GM12878 (cell line): ENCODE measurements around the gene EMX1. TPM values are rescaled to one million over a fixed set of nuclear protein-coding genes. Genes with fewer than 3 reads are reported as not detected.

Experiments
- ATAC-seq: fragments of 200-7000 bp; cut with Tn5 transposase; 3 replicates; pipeline ENCODE4 v1.9.1; 2020; ENCODE audit warnings: mild to moderate bottlenecking, moderate library complexity
- BruUV-seq: library from RNA; stranded (reverse); fragments of 400-500 nt; replicated peaks from 2 replicates; lab custom pipeline; 2021; lab: Mats Ljungman, UMichigan
- CTCF ChIA-PET: fragments of 300-600 bp; sonication (Branson Sonifier 250); formaldehyde crosslinking; extraction: SDS; loops from one replicate; lab custom pipeline; 2021; ENCODE audit warnings: inconsistent platforms; lab: Yijun Ruan, JAX
- POLR2A ChIA-PET: fragments of 350-600 bp; formaldehyde crosslinking; extraction: SDS; loops from one replicate; lab custom pipeline; 2021; ENCODE audit warnings: inconsistent platforms; lab: Charles Lee
- RAD21 ChIA-PET: fragments of 300-600 bp; sonication (Branson Sonifier 250); formaldehyde crosslinking; loops from one replicate; lab custom pipeline; 2023; ENCODE audit warnings: antibody characterized with exemption; ENCODE audit not compliant: unreplicated experiment; lab: Charles Lee
- SMC1A ChIA-PET: fragments of 300-600 bp; sonication (Branson Sonifier 250); formaldehyde crosslinking; loops from one replicate; lab custom pipeline; 2023; ENCODE audit not compliant: unreplicated experiment, uncharacterized antibody; lab: Charles Lee
- DNase-seq: peaks from one replicate; pipeline ENCODE4 v3.0.0-alpha.2; 2011; ENCODE audit warnings: low read depth, low spot score
- FAIRE-seq: peaks from 3 replicates; lab custom pipeline; 2011; peaks lifted over from hg19 to GRCh38; lab: Jason Lieb, UNC
- H2AFZ ChIP-seq: 2 replicates; pipeline ENCODE4 v1.6.0; 2011; ENCODE audit warnings: low read depth, low read length, control low read depth; ENCODE audit not compliant: control insufficient read depth
- H3K27ac ChIP-seq: 2 replicates; pipeline ENCODE4 v1.5.1; 2011; ENCODE audit warnings: control low read depth; ENCODE audit not compliant: control insufficient read depth, insufficient read depth
- H3K27me3 ChIP-seq, 2 experiments: replicated peaks in 1 of 2; 2 replicates each; pipeline versions ENCODE4 v1.6.0 to v1.6.1; 2011; ENCODE audit warnings: low read length in 1 of 2; ENCODE audit not compliant: control insufficient read depth in 2 of 2, insufficient read depth in 2 of 2
- H3K36me3 ChIP-seq, 2 experiments: 2 replicates each; pipeline ENCODE4 v1.5.1; 2011; ENCODE audit warnings: low read length in 1 of 2; ENCODE audit not compliant: control insufficient read depth in 2 of 2, insufficient read depth in 2 of 2
- H3K4me1 ChIP-seq: 2 replicates; pipeline ENCODE4 v1.6.1; 2011; ENCODE audit warnings: mild to moderate bottlenecking, low read length, moderate library complexity, mixed read lengths; ENCODE audit not compliant: control insufficient read depth, insufficient read depth
- H3K4me2 ChIP-seq: 2 replicates; pipeline ENCODE4 v1.6.0; 2011; ENCODE audit warnings: control low read depth; ENCODE audit not compliant: control insufficient read depth, insufficient read depth
- H3K4me3 ChIP-seq: fragments of 200-600 bp; sonication (generic); 2 replicates; pipeline ENCODE4 v1.5.1; 2016
- H3K79me2 ChIP-seq: 2 replicates; pipeline ENCODE4 v1.6.0; 2011; ENCODE audit warnings: low read length; ENCODE audit not compliant: control insufficient read depth, insufficient read depth
- H3K9ac ChIP-seq: 2 replicates; pipeline ENCODE4 v1.8.0; 2011; ENCODE audit warnings: low read length, control low read depth, mixed read lengths; ENCODE audit not compliant: control insufficient read depth, insufficient read depth
- H3K9me3 ChIP-seq: replicated peaks from 3 replicates; pipeline ENCODE4 v1.5.1; 2011; ENCODE audit warnings: mild to moderate bottlenecking, low read length; ENCODE audit not compliant: control insufficient read depth, insufficient read depth
- H4K20me1 ChIP-seq: 2 replicates; pipeline ENCODE4 v1.6.0; 2011; ENCODE audit not compliant: control insufficient read depth, insufficient read depth
- BCL11A ChIP-seq: IDR thresholded peaks from 2 replicates; pipeline ENCODE4 v1.6.1; 2011; ENCODE audit warnings: low read depth, low read length
- CEBPB ChIP-seq, 2 experiments: fragments of 150-350 bp in 1 of 2; IDR thresholded peaks; 2 replicates each; pipeline ENCODE4 v1.6.1; 2012 to 2014; ENCODE audit warnings: low read depth in 2 of 2, low read length in 2 of 2, borderline replicate concordance in 1 of 2, inconsistent platforms in 1 of 2
- CHD2 ChIP-seq: IDR thresholded peaks from 2 replicates; pipeline ENCODE4 v1.6.1; 2011; ENCODE audit warnings: low read depth, low read length, improper control_type of control experiment, borderline replicate concordance
- ESRRA ChIP-seq: IDR thresholded peaks from 2 replicates; pipeline ENCODE4 v1.6.1; 2012; ENCODE audit warnings: mild to moderate bottlenecking, low read length, improper control_type of control experiment
- FOS ChIP-seq: IDR thresholded peaks from 3 replicates; pipeline ENCODE4 v1.6.1; 2011; ENCODE audit warnings: borderline replicate concordance; ENCODE audit not compliant: insufficient read length; ENCODE audit errors: extremely low read depth
- HSF1 ChIP-seq: fragments of 150-350 bp; IDR thresholded peaks from 2 replicates; pipeline ENCODE4 v1.6.1; 2014; ENCODE audit warnings: mild to moderate bottlenecking, low read depth, low read length
- JUNB ChIP-seq: IDR thresholded peaks from 2 replicates; pipeline ENCODE4 v1.6.1; 2016; ENCODE audit warnings: antibody characterized with exemption, mild to moderate bottlenecking
- KDM1A ChIP-seq: fragments of 200-600 bp; sonication (generic); IDR thresholded peaks from 2 replicates; pipeline ENCODE4 v1.6.1; 2016; ENCODE audit warnings: borderline replicate concordance
- MXI1 ChIP-seq: fragments of 150-350 bp; IDR thresholded peaks from 2 replicates; pipeline ENCODE4 v1.6.1; 2011; ENCODE audit warnings: low read depth, mild to moderate bottlenecking, inconsistent platforms, low read length, improper control_type of control experiment
- NR2F1 ChIP-seq: fragments of 450-650 bp; conservative IDR thresholded peaks from 2 replicates; pipeline ENCODE4 v1.6.1; 2017; ENCODE audit warnings: mild to moderate bottlenecking
- PAX8 ChIP-seq: fragments of 450-650 bp; IDR thresholded peaks from 2 replicates; pipeline ENCODE4 v1.6.1; 2017; ENCODE audit warnings: mild to moderate bottlenecking, moderate library complexity
- RB1 ChIP-seq: fragments of 450-650 bp; formaldehyde crosslinking; IDR thresholded peaks from 2 replicates; pipeline ENCODE4 v1.6.1; 2017; ENCODE audit warnings: mild to moderate bottlenecking, borderline replicate concordance
- RFX5 ChIP-seq: IDR thresholded peaks from 2 replicates; pipeline ENCODE4 v1.6.1; 2011; ENCODE audit warnings: low read depth, low read length, improper control_type of control experiment
- SRF ChIP-seq, 2 experiments: IDR thresholded peaks; 2 replicates each; pipeline ENCODE4 v1.6.1; 2011; ENCODE audit warnings: low read depth in 2 of 2, low read length in 2 of 2, mild to moderate bottlenecking in 1 of 2, moderate library complexity in 1 of 2
- TAF1 ChIP-seq: IDR thresholded peaks from 2 replicates; pipeline ENCODE4 v1.6.1; 2011; ENCODE audit warnings: mild to moderate bottlenecking, low read depth, low read length, borderline replicate concordance
- TARDBP ChIP-seq: IDR thresholded peaks from 2 replicates; pipeline ENCODE4 v1.6.1; 2016; ENCODE audit warnings: borderline replicate concordance
- WRNIP1 ChIP-seq: IDR thresholded peaks from 2 replicates; pipeline ENCODE4 v1.6.1; 2011; ENCODE audit warnings: low read depth, low read length, improper control_type of control experiment, borderline replicate concordance
- WGBS: methylation state at CpG from one replicate; pipeline ENCODE4 v1.1.6; 2016; ENCODE audit warnings: low lambda C conversion rate; ENCODE audit not compliant: insufficient replicate concordance, insufficient coverage; ENCODE audit errors: missing lambda C conversion rate; 5-methylcytosine and 5-hydroxymethylcytosine counted together
- in situ Hi-C: fragments of 300-500 bp; cut with MboI; formaldehyde crosslinking; loops from 9 replicates; pipeline ENCODE4 v1.14.3; 2018; ENCODE audit warnings: mixed read lengths
- intact Hi-C: fragments of 100-400 bp; cut with micrococcal nuclease; formaldehyde crosslinking; loops from one replicate; pipeline ENCODE4 v1.14.2; 2022; ENCODE audit not compliant: unreplicated experiment
- polyA plus RNA-seq, 11 experiments: library from polyadenylated mRNA; depleted of rRNA in 4 of 11; unstranded in 6 of 11; stranded (reverse) in 5 of 11; fragments of >200 nt; fragmentation: Nextera tagmentation in 4 of 11; fragmentation: Illumina TruSeq in 1 of 11; extraction: Ambion mirVana in 4 of 11; extraction: Trizol in 1 of 11; gene quantifications; 1 replicate in 1 of 11; 2 replicates in 10 of 11; pipeline versions ENCODE4 v1.2.1 to v1.2.3, GENCODE V29; 2011 to 2016; ENCODE audit warnings: inconsistent platforms in 2 of 11, missing spikeins in 2 of 11, low read depth in 1 of 11
- total RNA-seq, 4 experiments: library from RNA; depleted of rRNA in 3 of 4; stranded (reverse); fragments of >200 nt in 3 of 4; fragmentation: Illumina TruSeq in 1 of 4; extraction: Trizol in 1 of 4; gene quantifications; 2 replicates each; pipeline versions ENCODE4 v1.2.1 to v1.2.3, GENCODE V29; 2013 to 2021
- TF ChIP-seq, protein P1 (sequence below): fragments of 450-650 bp; formaldehyde crosslinking; IDR thresholded peaks from 2 replicates; pipeline ENCODE4 v1.4.0; 2020; ENCODE audit warnings: mild to moderate bottlenecking, moderate library complexity
- TF ChIP-seq, protein P2 (sequence below): IDR thresholded peaks from 2 replicates; pipeline ENCODE4 v1.6.1; 2011; ENCODE audit warnings: low read depth, low read length, improper control_type of control experiment, borderline replicate concordance

EMX1 gene
- total and polyA plus RNA-seq, 10 of the 15 experiments (the other 5 are each of a cell fraction or from before 2014, with no cell fraction given): 0.07 to 5.1 (median 1.2) TPM; not detected in 1

DNA sequence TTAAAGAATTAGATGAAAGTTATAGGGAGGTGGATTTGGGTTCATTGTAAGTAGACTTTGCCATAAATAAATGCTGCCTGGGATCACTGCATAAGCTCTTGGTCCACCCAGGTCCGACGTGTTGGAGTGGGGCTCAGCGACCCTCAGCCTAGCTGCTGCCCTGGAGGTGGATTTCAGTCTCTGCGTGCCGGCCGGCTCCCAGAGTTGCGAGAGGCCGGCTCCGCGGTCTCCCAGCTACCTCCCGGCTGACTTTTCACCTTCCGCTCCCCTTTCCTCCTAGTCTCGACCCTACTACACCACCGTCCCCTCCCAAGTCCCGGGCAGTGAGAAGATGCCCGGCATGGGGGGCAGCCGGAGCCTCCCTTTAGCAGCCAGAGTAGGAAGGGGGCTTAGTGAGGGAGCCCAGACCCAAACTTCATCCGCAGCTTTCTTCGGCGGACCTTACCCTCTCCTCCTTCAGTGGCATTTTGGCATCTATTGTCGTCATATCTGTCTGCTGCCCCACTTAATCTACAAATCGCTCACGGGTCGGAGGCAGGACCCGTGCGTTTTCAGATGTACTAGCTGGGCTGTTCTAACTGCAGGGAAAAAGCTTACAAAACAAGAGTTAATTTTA lies 8.1 kb downstream of the EMX1 start:
- POLR2A ChIA-PET: interaction anchor here (1.6 kb wide), 1 partner anchor 8 kb away, joined by 5 read pairs; the partner anchor contains the start of gene EMX1
- H4K20me1 ChIP-seq: peaks cover 2% of the 10 kb centered on the region; the same call in 1 of the 2 replicates
- DNase-seq (no peak), ATAC-seq (no peak), FAIRE-seq (no peak)
- RAD21 ChIA-PET: interaction anchor here (1.4 to 4.6 kb wide), 2 partner anchors 32 to 49 kb away, joined by 3 to 30 read pairs; no protein-coding TSS in a partner anchor
- H3K27me3 ChIP-seq: peaks cover 7 to 36% of the 10 kb centered on the region in 2 experiments
- no TSS peak for BruUV-seq
- no peaks in the 10 kb centered on the region for H3K79me2 ChIP-seq
- SMC1A ChIA-PET: interaction anchor here (2.3 to 3.8 kb wide), 5 partner anchors 9 to 49 kb away, joined by 7 to 23 read pairs (median 15); partner anchors contain the start of gene EMX1
- H3K9me3 ChIP-seq: no peaks in the 10 kb centered on the region; the same call in 2 of the 3 replicates
- 26% methylated on average over 26 of the region's 26 CpGs for WGBS
- no peak overlapping the region for H3K4me2 ChIP-seq
- H3K36me3 ChIP-seq: no peaks in the 10 kb centered on the region
- intact Hi-C loops (no loop called here), in situ Hi-C loops (no loop called here)
- no peak overlapping the region for H3K4me3 ChIP-seq
- no peaks in the 10 kb centered on the region; the same call in 1 of the 2 replicates for H3K4me1 ChIP-seq
- no peak overlapping the region for H2AFZ ChIP-seq
- no peak overlapping the region for H3K27ac ChIP-seq
- no peak overlapping the region for H3K9ac ChIP-seq
- CTCF ChIA-PET: interaction anchor here (1.1 to 9.4 kb wide), 8 partner anchors 8 to 63 kb away, joined by 3 to 105 read pairs (median 4); partner anchors contain the start of genes EMX1 and SPR
- no peak for TF ChIP-seq RFX5
- TF ChIP-seq NR2F1: no peak
- no peak for TF ChIP-seq KDM1A
- no peak for TF ChIP-seq MXI1
- TF ChIP-seq RB1: no peak
- TF ChIP-seq TARDBP: no peak
- no peak for TF ChIP-seq PAX8
- TF ChIP-seq WRNIP1: no peak
- TF ChIP-seq, protein P1, sequence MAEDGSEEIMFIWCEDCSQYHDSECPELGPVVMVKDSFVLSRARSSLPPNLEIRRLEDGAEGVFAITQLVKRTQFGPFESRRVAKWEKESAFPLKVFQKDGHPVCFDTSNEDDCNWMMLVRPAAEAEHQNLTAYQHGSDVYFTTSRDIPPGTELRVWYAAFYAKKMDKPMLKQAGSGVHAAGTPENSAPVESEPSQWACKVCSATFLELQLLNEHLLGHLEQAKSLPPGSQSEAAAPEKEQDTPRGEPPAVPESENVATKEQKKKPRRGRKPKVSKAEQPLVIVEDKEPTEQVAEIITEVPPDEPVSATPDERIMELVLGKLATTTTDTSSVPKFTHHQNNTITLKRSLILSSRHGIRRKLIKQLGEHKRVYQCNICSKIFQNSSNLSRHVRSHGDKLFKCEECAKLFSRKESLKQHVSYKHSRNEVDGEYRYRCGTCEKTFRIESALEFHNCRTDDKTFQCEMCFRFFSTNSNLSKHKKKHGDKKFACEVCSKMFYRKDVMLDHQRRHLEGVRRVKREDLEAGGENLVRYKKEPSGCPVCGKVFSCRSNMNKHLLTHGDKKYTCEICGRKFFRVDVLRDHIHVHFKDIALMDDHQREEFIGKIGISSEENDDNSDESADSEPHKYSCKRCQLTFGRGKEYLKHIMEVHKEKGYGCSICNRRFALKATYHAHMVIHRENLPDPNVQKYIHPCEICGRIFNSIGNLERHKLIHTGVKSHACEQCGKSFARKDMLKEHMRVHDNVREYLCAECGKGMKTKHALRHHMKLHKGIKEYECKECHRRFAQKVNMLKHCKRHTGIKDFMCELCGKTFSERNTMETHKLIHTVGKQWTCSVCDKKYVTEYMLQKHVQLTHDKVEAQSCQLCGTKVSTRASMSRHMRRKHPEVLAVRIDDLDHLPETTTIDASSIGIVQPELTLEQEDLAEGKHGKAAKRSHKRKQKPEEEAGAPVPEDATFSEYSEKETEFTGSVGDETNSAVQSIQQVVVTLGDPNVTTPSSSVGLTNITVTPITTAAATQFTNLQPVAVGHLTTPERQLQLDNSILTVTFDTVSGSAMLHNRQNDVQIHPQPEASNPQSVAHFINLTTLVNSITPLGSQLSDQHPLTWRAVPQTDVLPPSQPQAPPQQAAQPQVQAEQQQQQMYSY (CRISPR knock-in tag): no peak
- no peak for TF ChIP-seq ESRRA
- no peak for TF ChIP-seq SRF (IDR thresholded peaks at IDR 0.05; ENCODE audit: low read depth in 2 of 2, low read length in 2 of 2)
- TF ChIP-seq, protein P2, sequence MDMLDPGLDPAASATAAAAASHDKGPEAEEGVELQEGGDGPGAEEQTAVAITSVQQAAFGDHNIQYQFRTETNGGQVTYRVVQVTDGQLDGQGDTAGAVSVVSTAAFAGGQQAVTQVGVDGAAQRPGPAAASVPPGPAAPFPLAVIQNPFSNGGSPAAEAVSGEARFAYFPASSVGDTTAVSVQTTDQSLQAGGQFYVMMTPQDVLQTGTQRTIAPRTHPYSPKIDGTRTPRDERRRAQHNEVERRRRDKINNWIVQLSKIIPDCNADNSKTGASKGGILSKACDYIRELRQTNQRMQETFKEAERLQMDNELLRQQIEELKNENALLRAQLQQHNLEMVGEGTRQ: no peak
- TF ChIP-seq TAF1: no peak
- no peak for TF ChIP-seq FOS
- no peak for TF ChIP-seq JUNB
- TF ChIP-seq CEBPB (IDR thresholded peaks at IDR 0.05; ENCODE audit: borderline replicate concordance in 1 of 2, low read depth in 2 of 2, low read length in 2 of 2): no peak
- TF ChIP-seq HSF1: no peak
- no peak for TF ChIP-seq BCL11A
- no peak for TF ChIP-seq CHD2
